Heart right ventricle (tissue), 16 donors: ENCODE measurements around the gene FPR1. TPM values are rescaled to one million over a fixed set of nuclear protein-coding genes. Genes with fewer than 3 reads are reported as not detected.
A peak's percentile ranks its signal among the peaks of the same experiment; 100 is the strongest.

Experiments
- ATAC-seq, 8 donors: fragments of 200-7000 bp; cut with Tn5 transposase; one replicate each; pipeline ENCODE4 v1.9.1; 2020; ENCODE audit warnings: mild to moderate bottlenecking in 8 of 8, moderate library complexity in 8 of 8, moderate number of reproducible peaks in 1 of 8
- DNase-seq, 2 donors: peaks; one replicate each; pipeline ENCODE4 v3.0.0-alpha.2; 2020
- H3K27ac ChIP-seq, 10 donors: fragments of 200-600 bp; sonication (generic) in 2 of 10; one replicate each; pipeline versions ENCODE4 v1.5.0 to v1.8.0; 2020 to 2022; ENCODE audit warnings: mild to moderate bottlenecking in 3 of 10
- H3K27me3 ChIP-seq, 7 donors: fragments of 200-600 bp; one replicate each; pipeline ENCODE4 v1.8.0; 2021 to 2022; ENCODE audit warnings: mild to moderate bottlenecking in 2 of 7
- H3K36me3 ChIP-seq, 9 donors: fragments of 200-600 bp; sonication (generic) in 1 of 9; one replicate each; pipeline versions ENCODE4 v1.5.0 to v1.8.0; 2020 to 2022; ENCODE audit warnings: mild to moderate bottlenecking in 2 of 9
- H3K4me1 ChIP-seq, 9 donors: fragments of 200-600 bp; sonication (generic) in 1 of 9; one replicate each; pipeline versions ENCODE4 v1.5.0 to v1.8.0; 2020 to 2022; ENCODE audit warnings: mild to moderate bottlenecking in 4 of 9
- H3K4me3 ChIP-seq, 10 donors: fragments of 200-600 bp; sonication (generic) in 2 of 10; one replicate each; pipeline versions ENCODE4 v1.5.0 to v1.8.0; 2020 to 2022; ENCODE audit warnings: mild to moderate bottlenecking in 7 of 10, moderate library complexity in 2 of 10
- H3K9me3 ChIP-seq, 11 donors: fragments of 200-600 bp in 10 of 11; sonication (generic) in 2 of 11; one replicate each; pipeline versions ENCODE4 v1.5.0 to v1.8.0; 2013 to 2022; ENCODE audit warnings: mild to moderate bottlenecking in 2 of 11, control low read depth in 1 of 11, moderate library complexity in 1 of 11
- WGBS, 2 donors: extraction: QIAGEN DNeasy Blood & Tissue Kit; methylation state at CpG; one replicate each; pipeline ENCODE4 v1.1.7; 2013; ENCODE audit warnings: inconsistent platforms in 1 of 2; 5-methylcytosine and 5-hydroxymethylcytosine counted together
- intact Hi-C, 10 donors: fragments of 100-400 bp; cut with DNase I; formaldehyde crosslinking; loops; one replicate each; pipeline versions ENCODE4 v1.11.1 to v1.14.2; 2022
- polyA plus RNA-seq, 2 donors: library from polyadenylated mRNA; stranded (reverse); fragments of 200-250 nt; gene quantifications; one replicate each; pipeline ENCODE4 v1.2.3, GENCODE V29; 2013
- total RNA-seq, 10 donors: library from RNA; stranded (reverse); fragmentation: NEBNext Ultra II Directional in 3 of 10; extraction: Animal tissue kit (Norgen Biotek cat#: 25700) in 3 of 10; gene quantifications; one replicate each; pipeline versions ENCODE4 v1.2.1 to v1.2.4, GENCODE V29; 2021 to 2023
- TF ChIP-seq, protein P1 (sequence below), 9 donors: fragments of 200-600 bp; sonication (generic) in 2 of 9; IDR thresholded peaks; one replicate each; pipeline versions ENCODE4 v1.5.0 to v1.8.0; 2021 to 2022; ENCODE audit warnings: antibody characterized with exemption in 9 of 9, mild to moderate bottlenecking in 5 of 9, moderate library complexity in 1 of 9
- donor health status: Arrhythmogenic right ventricular cardiomyopathy.
- donor health status: ischemic (EF 13 %, LVEDD 7.1; RV severe dilation, severe dysfunction).
- donor health status: healthy with polysubstance abuse.
- donor health status: DM: no; HTN: yes; CAD: no.
- donor health status: DM: no; HTN: no; CAD: no.
- donor health status: ischemic (EF 25% LVEDD 6.9; RV normal size, moderate dysfunction).
- donor health status: ischemic (EF 25% LVEDD 5.7; RV mildly dilated, moderate dysfunction).
- donor health status: healthy.
- donor health status: DM: yes; HTN: yes; CAD: no.
- donor health status: Ischemic cardiomyopathy.
- donor health status: ischemic (EF 35%, LVEDD 5.7; RV mildly dilated, moderate dysfunction).
- donor health status: nonischemic (EF 11% LVEDD 7.7; RV severe dilation, severe dysfunction).
- donor health status: DM: yes; HTN: yes; CAD: no.
- donor health status: PGD.
- donor health status: ischemic (EF 29% LVEDD 5.4; RV normal size, mild dysfunction).
- donor health status: nonischemic (EF 23%, LVEDD 6.1; RV moderate dilation, normal function).

FPR1 gene
- total and polyA plus RNA-seq, 12 donors = 0.95 to 16.9 (median 3.8) TPM

DNA sequence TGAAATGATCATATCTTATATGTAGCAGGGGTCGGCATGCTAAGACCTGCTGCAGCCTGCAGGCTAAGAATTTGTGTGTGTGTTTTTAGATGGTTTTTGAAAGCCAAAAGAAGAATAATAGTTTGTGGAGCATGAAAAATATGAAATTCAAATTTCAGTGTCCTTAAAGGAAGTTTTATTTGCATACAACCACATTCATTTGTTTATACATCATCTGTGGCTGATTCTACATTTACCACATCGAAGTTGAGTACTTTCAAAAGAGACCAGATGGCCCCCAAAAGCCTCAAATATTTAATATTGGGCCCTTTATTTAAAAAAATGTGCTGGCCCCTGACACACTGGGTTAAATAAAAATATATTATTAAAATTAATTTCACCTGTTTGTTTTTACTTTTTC, 29.2 kb downstream of the FPR1 start:
- TF ChIP-seq, protein P1, sequence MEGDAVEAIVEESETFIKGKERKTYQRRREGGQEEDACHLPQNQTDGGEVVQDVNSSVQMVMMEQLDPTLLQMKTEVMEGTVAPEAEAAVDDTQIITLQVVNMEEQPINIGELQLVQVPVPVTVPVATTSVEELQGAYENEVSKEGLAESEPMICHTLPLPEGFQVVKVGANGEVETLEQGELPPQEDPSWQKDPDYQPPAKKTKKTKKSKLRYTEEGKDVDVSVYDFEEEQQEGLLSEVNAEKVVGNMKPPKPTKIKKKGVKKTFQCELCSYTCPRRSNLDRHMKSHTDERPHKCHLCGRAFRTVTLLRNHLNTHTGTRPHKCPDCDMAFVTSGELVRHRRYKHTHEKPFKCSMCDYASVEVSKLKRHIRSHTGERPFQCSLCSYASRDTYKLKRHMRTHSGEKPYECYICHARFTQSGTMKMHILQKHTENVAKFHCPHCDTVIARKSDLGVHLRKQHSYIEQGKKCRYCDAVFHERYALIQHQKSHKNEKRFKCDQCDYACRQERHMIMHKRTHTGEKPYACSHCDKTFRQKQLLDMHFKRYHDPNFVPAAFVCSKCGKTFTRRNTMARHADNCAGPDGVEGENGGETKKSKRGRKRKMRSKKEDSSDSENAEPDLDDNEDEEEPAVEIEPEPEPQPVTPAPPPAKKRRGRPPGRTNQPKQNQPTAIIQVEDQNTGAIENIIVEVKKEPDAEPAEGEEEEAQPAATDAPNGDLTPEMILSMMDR (IDR thresholded peaks at IDR 0.05) = no peak
- H3K27ac ChIP-seq = no peak overlapping the region
- no peak for ATAC-seq
- H3K4me1 ChIP-seq = peaks cover 0 to 12% (median 6%) of the 10 kb centered on the region in 9 donors
- no peaks in the 10 kb centered on the region for H3K36me3 ChIP-seq
- no peak for DNase-seq
- intact Hi-C loops = no loop called here
- H3K4me3 ChIP-seq = peak overlapping the region in 1 of 10 donors; percentile 29
- H3K9me3 ChIP-seq = no peaks in the 10 kb centered on the region
- WGBS, 2 donors = 70 to 88% methylated on average over 2 of the region's 2 CpGs
- peaks cover 13 to 96% (median 85%) of the 10 kb centered on the region in 7 donors for H3K27me3 ChIP-seq

DNA sequence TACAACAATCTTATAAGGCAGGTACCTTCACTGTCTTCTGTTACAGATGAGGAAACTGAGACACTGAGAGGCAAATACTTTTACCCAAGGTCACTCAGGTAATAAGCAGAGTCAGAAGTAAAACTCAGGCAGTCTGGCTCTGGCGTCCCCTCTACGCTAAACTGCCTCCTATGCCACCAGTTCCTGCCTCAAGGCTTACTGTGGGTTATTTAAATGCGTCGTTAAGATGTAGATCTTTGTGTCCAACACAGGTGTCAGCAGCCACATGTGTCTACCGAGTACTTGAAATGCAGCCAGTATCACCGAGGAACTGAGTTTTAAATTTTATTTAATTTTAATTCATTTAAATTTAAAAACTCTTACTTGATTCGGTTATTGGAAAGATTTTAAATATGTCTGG, 29.8 kb downstream of the FPR1 start:
- intact Hi-C loops = no loop called here
- Histone ChIP-seq H3K27ac (no peak overlapping the region), H3K27me3 (peaks cover 13 to 96% (median 81%) of the 10 kb centered on the region in 7 donors), H3K9me3 (no peaks in the 10 kb centered on the region), H3K36me3 (no peaks in the 10 kb centered on the region), H3K4me3 (peak overlapping the region in 1 of 10 donors; percentile 29), H3K4me1 (peaks cover 0 to 12% (median 6%) of the 10 kb centered on the region in 9 donors)
- DNase-seq (no peak), ATAC-seq (no peak)
- TF ChIP-seq, protein P1 (IDR thresholded peaks at IDR 0.05) = no peak
- 67 to 76% methylated on average over 7 of the region's 7 CpGs for WGBS, 2 donors

DNA sequence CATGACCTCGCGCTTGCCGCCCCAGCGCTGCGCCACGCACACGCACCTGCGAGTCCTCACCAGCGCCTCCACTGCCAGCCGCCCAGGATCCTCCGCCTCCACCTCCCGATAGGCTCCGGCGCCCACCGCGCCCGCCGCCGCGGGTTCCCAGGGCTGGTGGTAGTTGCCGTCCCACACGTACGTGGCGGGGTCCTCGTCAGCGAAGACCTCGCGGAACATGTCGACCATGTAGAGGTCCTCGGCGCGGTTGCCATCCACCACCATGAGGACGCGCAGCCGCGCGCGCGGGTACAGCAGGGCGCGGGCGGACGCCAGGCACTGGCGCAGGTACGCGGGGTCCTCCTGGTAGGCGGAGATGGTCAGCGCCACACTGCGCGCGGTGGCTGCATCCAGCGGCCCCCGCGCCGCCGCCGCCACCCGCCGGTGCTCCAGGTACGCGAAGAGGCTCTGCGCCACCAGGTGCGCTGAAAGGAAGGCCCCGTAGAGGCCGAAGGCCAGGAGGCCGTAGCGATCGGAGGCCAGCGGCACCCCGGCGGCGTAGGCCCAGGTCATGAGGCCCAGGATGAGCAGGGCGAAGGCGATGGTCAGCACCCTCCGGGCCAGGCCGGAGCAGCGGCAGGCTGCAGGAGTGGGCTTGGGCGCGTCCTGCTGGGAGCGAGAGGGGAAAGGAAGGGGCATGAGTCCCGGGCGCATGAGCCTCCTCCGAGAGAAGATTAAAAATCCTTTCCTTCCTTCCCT, 32.3 kb downstream of the FPR1 start:
- DNase-seq (no peak), ATAC-seq (peak in 1 of 8 donors; percentile 62)
- intact Hi-C loops = loop anchor here in 1 of 10 donors (10.0 kb wide), 1 partner anchor 95 kb away; no protein-coding TSS in a partner anchor
- Histone ChIP-seq H3K4me3 (peak overlapping the region; percentile 2 to 40 (median 29)), H3K27me3 (peaks cover 13 to 86% (median 68%) of the 10 kb centered on the region in 7 donors), H3K36me3 (no peaks in the 10 kb centered on the region), H3K9me3 (no peaks in the 10 kb centered on the region), H3K4me1 (peaks cover 0 to 9% (median 6%) of the 10 kb centered on the region in 9 donors), H3K27ac (no peak overlapping the region)
- TF ChIP-seq, protein P1 (IDR thresholded peaks at IDR 0.05) = no peak
- 2 to 4% methylated on average over 71 to 83 of the region's 83 CpGs for WGBS, 2 donors

DNA sequence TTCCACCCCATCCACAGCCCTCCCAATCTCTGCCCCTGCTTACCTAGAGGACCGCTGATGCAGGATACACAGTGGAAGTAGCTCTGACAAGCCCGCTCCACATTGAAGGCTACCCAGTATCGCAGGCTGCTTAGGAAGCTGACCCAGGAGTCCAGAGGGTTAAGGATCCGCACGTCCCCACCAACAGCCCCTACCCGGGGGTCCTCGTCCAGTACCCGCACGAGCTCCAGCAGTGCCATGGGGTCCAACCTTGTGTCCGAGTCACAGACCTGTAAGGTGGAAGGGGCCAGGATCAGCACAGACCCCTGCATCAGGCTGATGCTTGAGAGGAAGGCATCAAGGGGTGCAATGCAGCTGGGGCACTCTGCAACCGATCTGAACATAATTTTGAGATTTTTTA, 34.8 kb downstream of the FPR1 start:
- H3K36me3 ChIP-seq = no peaks in the 10 kb centered on the region
- H3K4me3 ChIP-seq = no peak overlapping the region
- peaks cover 13 to 66% (median 47%) of the 10 kb centered on the region in 7 donors for H3K27me3 ChIP-seq
- intact Hi-C loops = loop anchor here in 1 of 10 donors (10.0 kb wide), 1 partner anchor 98 kb away; no protein-coding TSS in a partner anchor
- peaks cover 0 to 9% (median 6%) of the 10 kb centered on the region in 9 donors for H3K4me1 ChIP-seq
- H3K9me3 ChIP-seq = no peaks in the 10 kb centered on the region
- WGBS, 2 donors = 82 to 85% methylated on average over 11 of the region's 11 CpGs
- no peak for DNase-seq
- no peak for ATAC-seq
- no peak overlapping the region for H3K27ac ChIP-seq
- TF ChIP-seq, protein P1 (IDR thresholded peaks at IDR 0.05) = no peak
